Skeletal muscle cell (primary cell): Measurements from ENCODE around the gene IL17RD.
"Not testable (repeated sequence)": the region's sequence is repeated elsewhere in the genome, so short reads cannot be mapped to it uniquely, and the experiment has no call there.

Experiments
- DNase-seq: peaks from one replicate; pipeline ENCODE4 v3.0.0-alpha.2; 2010; ENCODE audit warnings: low read depth
- H3K4me3 ChIP-seq: 2 replicates; pipeline ENCODE4 v1.5.1; 2011; ENCODE audit warnings: low read depth, mild to moderate bottlenecking, control low read depth, low read length, moderate library complexity

IL17RD gene

DNA sequence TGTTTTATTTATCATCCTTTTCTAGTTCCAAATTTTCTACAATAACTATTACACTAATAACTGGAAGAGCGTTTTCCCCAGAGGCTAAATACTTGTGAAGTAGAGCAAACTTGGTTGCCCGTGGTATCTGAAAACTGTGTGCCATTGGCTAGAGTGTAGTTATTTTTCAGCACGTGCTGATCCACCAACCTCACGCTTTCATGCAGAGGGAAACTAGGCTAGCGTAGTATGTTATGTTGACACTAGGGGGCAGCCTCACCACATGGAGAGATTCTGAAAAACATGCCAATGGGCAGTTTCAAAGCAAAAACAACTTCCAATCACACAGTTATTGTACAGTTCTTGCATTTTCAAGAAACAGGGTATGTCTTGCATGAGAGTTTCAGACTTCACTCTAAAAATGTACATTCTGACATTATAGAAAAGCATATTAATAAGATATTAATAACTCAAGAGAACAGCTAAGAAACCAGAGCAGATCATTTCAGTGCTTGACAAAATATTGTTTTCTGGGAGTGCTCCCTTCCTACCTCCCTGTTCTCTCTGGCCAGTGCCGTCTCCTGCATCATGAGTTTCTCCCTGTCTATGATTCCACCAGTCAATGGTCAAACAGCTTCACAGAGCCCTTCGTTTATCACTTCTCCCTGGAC is 65.0 kb downstream of the IL17RD start:
- DNase-seq, result peak; percentile 26
- no peak overlapping the region for H3K4me3 ChIP-seq

DNA sequence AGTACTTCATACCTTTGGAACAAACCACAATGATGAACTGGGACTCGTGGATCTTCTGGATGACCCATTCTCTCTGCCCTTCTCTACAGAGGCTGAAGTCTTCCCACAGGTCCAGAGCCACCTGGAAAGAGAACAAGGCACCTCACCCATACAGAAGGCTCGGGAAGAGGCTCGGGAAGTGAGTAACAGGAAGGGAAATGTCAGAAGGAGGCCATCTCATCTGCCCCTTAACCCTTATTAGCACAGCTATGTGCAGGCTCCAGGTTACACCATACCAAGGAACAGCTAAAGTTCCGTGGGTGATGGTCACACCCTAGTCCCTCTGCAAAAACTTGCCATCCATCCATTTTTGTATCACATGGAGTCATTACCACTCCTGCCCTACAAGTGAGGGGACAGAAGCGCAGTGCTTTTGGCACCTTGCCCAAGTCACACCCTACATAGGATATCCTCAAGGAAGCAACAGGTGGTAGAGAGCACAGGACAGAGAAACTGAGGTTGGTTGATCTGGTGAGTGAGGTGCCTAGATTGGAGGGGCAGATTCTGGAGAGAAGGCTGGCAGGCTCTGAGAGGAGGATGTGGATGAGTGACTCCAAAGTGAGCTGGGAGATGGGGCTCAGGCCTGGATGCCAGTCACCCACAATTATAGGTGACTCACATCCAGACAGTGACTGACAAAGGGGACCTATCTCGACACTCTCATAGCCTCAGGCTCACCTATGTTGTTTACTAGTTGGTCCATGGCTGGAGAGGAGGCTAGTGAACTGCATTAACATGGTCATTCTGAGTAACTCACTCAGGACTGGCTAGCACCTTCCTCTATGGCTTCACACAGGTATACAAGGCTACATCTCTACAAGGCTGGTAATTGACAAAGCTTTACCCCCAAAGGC is 66.5 kb downstream of the IL17RD start:
- H3K4me3 ChIP-seq, result no peak overlapping the region
- DNase-seq, result no peak

DNA sequence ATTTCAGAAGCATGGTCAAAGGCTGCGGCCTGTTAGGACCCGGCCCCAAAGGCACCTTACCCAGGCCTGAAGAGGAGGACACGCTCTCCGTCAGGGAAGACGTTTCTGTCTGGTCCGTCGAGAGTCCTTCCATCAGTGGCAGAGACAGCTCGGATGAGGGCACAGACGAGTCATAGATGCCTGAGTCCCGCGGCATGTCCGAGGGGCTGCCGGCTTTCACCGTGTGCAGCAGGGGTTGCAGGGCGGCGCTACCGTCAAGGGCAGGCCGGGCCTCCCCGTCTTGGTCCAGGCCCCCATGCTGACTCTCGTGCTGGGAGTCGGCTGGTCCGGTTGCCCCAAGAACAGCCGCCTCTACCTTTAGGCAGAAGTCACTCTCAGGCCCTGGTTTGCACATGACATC is 67.6 kb downstream of the IL17RD start:
- no peak for DNase-seq
- no peak overlapping the region for H3K4me3 ChIP-seq

DNA sequence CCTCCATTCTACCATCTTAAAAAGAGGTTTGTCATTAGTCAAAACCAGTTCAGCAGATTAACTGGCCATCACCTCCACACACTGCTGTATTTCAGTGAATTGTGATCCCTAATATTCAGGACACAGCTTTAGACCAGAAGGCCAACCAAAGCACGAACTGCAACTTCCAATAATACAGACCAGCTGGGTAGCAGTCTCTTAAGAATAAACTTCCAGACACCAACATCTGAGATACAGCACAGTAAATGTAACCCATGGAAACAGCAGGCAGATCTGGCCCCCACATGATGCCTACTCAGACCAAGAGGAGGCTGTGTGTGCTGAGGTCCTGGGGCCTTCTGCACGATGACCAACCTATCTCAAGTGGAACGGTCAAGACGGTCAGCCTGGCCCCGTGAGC is 69.8 kb downstream of the IL17RD start:
- no peak for DNase-seq

DNA sequence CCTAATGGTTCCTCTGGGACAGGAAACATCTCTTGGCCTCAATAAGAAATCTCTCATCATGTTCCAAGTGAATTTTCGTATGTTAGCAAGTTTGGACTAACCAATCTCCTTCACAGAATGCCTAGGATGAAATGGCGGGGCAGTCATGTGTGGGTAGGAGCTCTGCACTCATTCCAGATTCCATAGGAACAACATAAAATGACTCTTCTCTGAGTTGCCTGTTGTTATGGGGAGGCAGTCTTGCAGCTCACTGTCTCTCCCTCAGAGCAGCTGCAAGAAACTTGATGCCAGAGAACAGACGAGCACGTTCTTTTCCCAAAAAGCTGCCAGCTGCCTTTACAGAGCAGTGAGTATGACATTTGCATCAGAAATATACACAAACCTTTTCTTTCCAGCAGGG is 70.6 kb downstream of the IL17RD start:
- no peak overlapping the region for H3K4me3 ChIP-seq
- peak; percentile 83 for DNase-seq

More for the DNA sequence above, 69.8 kb downstream of the IL17RD start:
- no peak overlapping the region for H3K4me3 ChIP-seq

DNA sequence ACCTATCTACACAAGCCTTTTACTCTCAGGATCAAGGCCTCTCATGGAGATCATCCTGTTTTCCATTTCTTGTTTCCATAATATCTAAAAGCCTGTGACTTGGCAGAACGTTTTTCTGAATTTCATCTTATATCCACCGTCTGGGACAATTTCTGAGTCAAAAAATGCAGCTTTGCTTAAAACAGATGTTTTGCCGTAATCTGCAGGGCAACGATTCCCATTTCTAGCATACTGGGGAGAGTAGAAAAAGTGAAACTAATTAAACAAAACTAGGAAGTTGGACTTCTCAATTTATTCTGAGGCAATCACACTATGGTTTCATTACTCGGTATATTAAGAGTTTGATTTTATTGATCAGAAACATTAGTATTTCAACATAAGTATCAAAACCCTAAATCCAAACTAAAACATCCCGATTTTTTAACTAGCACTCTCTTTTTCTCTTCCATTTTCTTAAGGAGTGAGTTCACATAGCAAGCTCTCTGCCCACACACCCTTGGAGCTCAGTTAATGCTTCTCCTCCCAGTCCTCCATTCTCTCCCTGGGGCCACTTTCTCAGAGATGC is 71.1 kb downstream of the IL17RD start:
- DNase-seq, result no peak
- no peak overlapping the region for H3K4me3 ChIP-seq

DNA sequence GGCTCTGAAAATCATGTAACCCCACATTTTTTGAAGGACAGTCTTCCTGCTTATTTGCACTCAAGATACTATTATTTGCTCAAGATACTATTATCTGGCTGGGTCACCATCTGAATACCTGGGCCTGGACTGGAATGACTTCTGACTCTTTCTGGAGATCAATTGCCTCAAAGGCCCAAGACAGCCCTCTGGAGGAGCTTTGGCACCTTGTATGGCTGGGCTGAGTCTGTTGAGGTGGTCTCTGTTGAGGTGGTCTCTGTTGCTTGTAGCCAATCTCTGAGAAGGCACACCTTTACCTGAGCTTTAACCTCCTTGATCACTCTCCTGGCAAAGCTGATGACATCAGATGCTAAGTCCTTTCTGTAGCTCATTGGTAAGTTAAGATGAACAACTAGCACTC is 71.7 kb downstream of the IL17RD start:
- DNase-seq, result no peak
- no peak overlapping the region for H3K4me3 ChIP-seq

DNA sequence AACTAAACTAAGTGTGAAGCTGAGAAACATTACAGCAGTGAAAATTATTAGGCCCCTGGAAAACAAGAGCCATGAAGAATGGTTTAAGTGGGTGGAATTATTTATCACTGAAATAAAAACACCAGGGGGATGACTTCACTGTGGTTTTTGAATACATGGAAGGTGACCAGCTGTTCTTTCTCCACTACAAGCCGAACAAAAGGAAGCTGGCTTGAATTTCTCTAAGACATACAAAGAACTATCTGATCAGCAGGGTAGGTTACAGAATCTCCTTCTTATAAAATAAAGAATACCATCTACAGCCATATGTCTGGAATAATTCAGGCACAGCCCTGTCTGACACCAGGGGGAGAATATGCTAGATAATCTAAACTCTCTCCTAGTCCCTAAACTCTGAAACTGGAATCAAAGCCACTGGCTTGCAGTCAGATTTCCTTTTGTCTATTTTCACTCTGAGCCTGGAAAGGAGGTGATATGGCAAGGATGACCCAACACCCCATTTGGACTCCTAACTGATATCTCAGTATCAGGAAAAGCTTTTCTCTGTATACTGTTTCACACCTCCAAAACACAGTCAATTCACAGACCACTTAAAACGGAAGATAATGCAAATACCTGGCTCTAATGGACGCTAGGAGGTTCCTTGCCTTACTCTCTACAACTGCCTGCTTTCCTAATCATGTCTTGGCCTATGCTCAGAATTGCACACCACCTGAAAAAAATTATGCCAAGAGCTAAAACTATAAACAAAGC is 73.5 kb downstream of the IL17RD start:
- H3K4me3 ChIP-seq, result no peak overlapping the region
- DNase-seq, result peak; percentile 47

DNA sequence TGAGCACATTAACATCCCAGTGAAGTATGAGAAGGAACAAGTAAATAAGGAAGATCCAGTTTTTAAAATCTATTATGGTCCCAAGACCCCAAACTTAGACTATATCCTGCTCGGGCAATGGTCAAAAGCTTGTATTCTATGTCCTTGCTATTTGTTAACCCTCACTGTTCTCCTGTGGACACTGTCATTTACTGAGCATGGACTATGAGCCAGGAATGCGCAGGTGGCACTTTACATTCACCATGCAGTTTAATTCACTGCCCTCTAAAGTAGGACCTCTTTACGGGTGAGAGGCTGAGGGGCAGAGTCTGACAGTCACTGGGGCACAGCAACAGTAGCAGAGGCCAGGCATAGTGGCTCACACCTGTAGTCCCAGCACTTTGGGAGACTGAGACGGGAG is 76.1 kb downstream of the IL17RD start:
- DNase-seq, result no peak
- no peak overlapping the region for H3K4me3 ChIP-seq

DNA sequence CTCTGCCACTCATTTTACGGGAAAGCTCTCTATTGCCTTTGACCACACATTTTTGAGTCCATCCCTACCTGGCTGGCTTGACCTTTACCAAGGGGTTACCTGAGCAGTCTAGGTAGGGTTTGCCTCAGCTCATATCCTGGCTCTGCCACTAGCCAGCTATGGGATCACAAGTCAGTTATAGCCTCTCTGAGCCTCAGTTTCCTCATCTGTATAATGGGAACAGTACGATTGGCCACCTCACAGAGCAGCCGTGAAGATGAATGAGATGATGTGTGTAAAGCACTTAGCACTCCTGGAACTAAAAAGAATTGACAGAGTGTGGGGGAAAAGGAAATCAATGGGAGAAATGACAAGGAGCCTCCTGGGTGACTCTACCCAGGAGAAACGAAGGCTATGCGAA is 76.7 kb downstream of the IL17RD start:
- DNase-seq, result no peak
- H3K4me3 ChIP-seq, result no peak overlapping the region

DNA sequence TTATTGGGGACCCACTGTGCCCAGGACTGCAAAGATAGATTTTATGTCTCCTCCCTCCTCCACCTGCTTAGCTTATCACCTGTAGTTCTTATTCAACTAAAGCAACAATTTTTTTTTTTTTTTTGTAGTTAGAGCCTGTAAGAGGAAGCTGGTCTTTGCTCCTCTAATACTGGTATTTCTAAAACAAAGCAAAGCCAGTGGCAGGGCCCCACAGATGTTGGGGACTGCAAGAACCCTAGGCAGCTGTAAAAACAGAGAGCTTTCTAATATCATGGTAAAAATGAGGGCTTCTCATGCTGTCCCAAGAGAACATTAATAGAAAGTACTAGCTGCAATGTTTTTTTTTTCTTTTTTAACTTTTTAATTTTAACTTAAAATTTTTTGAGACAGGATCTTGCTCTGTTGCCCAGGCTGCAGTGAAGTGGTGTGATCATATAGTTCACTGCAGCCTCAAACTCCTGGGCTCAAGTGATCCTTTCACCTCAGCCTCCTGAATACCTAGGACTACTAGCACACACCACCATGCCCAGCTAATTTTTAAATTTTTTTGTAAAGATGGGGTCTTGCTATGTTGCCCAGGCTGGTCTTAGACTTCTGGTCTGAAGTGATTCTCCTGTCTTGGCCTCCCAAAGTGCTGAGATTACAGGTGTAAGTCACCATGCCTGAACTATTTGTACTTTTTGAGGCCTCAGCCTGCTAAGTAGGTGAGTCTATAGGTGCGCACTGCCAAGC is 77.6 kb downstream of the IL17RD start:
- no peak for DNase-seq
- H3K4me3 ChIP-seq, result no peak overlapping the region

DNA sequence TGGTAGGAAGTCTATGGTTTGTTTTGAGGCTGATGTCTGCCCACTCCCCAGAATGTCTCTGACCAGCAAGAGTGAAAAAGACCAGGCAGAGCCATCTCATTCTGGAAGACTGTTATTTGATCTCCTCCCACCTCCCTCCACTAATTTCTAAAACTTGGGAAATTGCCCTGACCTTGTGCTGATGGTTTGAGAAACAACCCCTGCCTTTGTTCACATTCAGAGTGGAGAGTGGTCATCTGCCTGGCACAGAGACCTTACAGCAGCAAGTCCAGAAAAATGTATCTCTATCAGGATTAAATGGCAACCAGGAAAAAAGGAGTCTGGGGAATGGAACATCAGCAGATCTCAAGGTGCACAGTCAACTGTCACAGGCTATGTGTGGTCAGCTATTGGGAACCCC is 79.0 kb downstream of the IL17RD start:
- no peak for DNase-seq
- H3K4me3 ChIP-seq, result no peak overlapping the region

DNA sequence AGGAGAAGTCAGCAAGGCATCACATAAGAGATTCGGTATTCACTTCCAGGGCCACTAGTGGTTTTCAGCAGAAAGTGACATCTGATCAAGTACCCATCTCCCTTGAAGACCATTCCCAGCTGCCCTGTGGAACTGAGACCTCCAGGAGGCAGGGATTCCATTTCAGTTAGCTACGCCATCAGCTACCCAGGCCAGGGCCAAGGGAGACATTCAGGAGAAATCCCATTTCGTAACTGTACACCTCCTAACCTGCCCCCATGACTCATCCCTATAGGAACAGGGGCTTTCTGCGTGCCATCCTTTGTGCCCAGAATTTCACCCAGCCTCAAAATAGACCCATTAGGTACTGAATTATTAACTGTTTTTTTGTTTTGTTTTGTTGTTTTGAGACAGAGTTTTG is 79.9 kb downstream of the IL17RD start:
- no peak overlapping the region for H3K4me3 ChIP-seq
- DNase-seq, result no peak

DNA sequence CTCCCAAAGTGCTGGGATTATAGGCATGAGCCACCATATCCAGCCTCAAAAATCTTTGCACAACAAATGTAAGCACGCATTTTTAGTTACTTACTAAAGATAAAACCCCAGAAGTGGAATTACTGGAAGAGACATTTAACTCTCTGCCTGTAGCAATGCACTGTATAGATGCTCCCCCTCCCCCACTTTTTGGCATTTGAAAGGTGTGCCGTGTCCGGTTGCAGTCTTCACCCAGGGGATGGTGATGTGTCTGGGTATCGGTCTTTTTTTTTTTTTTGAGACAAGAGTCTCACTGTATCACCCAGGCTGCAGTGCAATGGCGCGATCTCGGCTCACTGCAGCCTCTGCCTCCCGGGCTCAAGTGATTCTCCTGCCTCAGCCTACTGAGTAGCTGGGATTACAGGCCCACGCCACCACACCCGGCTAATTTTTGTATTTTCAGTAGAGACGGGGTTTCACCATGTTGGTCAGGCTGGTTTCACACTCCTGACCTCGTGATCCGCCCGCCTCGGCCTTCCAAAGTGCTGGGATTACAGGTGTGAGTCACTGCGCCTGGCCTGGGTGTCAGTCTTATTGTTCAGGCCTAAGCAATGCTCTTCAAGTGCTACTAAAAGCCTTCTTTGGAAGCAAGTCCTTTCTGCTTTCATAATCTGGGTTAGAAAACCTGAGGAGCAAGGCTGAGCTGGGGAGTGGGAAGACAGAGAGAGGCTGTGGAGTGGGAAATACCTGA is 81.7 kb downstream of the IL17RD start:
- not testable (repeated sequence) for DNase-seq, H3K4me3 ChIP-seq

DNA sequence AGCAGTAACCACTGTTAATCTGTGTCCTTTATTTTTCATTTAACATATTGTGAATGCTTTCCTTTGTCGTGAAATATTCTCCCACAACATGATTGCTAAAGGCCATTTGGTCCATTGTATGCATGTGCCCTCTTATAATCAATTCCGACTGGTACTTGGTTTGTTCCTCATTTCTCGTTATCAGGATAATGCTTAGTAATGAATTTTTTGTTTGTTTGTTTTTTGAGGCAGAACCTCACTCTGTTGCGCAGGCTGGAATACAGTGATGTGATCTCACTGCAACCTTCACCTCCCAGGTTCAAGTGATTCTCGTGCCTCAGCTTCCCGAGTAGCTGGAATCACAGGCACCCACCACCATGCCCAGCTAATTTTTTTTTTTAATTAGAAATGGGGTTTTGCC is 82.7 kb downstream of the IL17RD start:
- no peak overlapping the region for H3K4me3 ChIP-seq

DNA sequence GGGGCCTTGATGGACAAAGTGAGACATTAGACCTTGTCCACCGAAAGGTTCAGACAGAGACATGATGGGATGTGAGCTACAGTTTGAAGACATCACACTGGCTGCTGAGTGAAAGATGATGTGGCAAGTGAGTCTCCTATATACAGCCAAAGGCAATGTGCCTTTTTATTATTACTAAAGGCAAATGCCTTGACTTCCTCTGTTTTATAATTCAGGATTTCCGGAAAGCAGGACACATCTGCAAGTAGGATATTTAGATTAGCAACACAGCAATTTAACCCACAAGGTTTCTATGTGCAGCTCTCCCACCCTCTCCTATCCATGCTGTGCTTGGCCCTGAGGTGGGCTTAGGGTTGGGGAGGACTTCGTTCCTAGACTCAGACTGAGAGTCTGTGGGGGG is 84.0 kb downstream of the IL17RD start:
- H3K4me3 ChIP-seq, result no peak overlapping the region
- no peak for DNase-seq

More for the DNA sequence above, 82.7 kb downstream of the IL17RD start:
- no peak for DNase-seq

DNA sequence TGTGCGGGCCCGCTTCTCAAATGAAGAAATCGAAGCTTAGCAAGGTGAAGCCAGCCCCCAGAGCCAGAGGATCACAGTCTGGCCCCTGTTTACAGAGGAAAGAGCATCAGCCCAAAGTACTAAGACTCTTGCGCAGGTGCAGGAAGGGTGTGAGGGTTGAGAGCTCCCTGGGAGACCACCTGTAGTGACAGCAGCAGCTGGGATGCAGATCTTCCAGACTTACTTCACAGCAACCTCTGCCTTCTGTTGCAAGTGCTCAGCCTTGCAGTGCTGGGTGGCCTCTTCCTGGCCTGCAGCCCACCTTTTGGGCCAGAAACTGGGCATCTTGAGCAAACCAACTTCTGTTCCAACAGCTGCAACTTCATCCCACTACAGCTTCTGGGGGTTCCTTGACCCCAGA is 85.0 kb downstream of the IL17RD start:
- no peak for DNase-seq
- no peak overlapping the region for H3K4me3 ChIP-seq

DNA sequence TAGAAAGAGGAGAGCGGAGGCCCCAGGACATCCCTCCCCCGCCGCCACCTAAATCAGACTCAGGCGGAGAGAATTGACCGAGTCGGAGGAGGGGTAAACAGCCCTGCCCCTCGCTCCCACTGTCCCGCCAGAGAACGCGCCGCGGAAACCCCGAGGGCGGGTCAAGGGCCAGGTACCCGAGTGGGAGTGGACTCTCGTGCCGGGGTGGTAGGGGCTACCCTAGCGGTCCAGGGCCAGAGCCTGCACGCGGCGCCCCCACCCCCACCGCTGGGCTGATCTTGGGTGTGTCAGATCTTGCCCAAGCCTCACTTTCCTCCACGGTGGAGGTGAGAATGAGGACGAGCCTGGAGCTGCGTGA is 85.7 kb downstream of the IL17RD start:
- DNase-seq, result no peak
- H3K4me3 ChIP-seq, result peak overlapping the region; percentile 69
